Posterior cingulate gyrus (tissue), 11 donors: ENCODE results near the gene BRD4.

ENCODE experiments used
- DNase-seq, 10 donors: peaks; one replicate each; pipeline versions ENCODE4 v3.0.0 to v3.0.0-alpha.2; 2020 to 2021; ENCODE audit warnings: mixed read lengths in 3 of 10
- intact Hi-C: fragments of 100-400 bp; cut with DNase I; formaldehyde crosslinking; loops from one replicate; pipeline ENCODE4 v1.15.1; 2023

Gene BRD4

GRCh38 chr19:15318241-15318691, 14.1 kb downstream of the BRD4 start:
- DNase-seq, result no peak

GRCh38 chr19:15317392-15318071, 14.8 kb downstream of the BRD4 start:
- DNase-seq, result no peak
- intact Hi-C loops, result no loop called here

More at GRCh38 chr19:15318241-15318691, 14.1 kb downstream of the BRD4 start:
- intact Hi-C loops, result no loop called here

DNA sequence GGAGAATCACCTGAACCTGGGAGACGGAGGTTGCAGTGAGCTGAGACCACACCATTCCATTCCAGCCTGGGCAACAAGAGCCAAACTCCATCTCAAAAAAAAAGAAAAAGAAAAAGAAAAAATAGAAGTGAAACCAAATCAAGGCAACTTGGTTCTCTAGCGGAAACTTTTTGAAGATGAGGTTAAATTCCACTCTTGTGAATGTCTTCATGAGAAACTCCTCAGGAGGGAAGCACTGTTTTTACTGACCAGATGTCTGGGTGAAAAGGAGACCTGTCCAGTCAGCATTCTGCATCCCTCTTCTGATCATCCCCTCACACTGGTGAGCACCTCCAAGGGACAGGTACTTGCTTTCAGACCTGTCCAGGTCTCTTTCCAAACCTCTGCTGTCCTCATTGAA, 15.8 kb downstream of the BRD4 start:
- DNase-seq, result no peak
- intact Hi-C loops, result no loop called here

DNA sequence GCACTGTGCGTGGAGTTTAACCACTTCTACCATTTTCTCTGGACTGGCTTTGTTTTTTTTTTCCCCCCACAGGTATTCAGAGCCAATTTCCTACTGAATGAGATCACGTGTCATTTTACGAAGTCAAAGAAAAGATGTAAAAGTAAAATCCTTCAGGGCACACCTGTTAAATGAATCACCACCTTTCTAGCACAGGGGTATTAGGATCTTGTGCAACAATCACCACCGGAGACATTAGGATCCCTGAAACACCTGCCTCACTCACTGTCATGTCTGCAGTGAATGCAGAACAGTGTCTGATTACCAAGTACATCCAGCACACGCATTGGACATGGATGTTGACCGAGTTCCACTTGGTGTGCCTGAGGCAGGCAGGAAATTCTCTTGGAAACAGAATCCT, 17.2 kb downstream of the BRD4 start:
- intact Hi-C loops, result no loop called here
- DNase-seq, result no peak

DNA sequence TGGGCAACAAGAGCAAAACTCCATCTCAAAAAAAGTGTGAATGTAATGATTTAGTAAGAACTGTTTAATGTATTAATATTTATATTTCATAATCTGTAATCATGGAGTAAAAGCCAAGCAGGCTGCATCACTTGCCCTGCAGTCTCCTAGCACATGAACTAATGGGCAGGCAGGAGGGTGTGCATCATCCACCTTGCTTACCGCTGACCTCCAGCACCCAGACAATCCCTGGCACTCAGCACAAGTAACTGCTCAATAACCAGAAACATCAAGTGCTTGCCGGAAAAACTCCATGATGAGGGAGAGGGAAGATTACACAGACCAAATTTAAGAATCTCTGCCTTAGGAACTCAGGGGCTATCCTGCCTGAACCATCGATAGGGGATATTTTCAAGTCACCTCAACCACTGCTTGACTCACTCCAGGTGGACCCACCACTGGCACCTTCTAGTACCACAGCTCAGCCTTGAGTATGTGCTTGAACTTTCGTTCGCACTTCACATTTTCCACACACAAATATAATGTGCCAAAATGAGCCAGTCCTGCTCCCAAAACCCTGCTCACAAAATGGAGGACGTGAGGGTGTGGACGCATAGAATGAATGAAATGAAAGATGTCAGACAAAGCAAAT, 18.6 kb downstream of the BRD4 start:
- intact Hi-C loops, result no loop called here
- no peak for DNase-seq

GRCh38 chr19:15307169-15307568, 25.2 kb downstream of the BRD4 start:
- no peak for DNase-seq
- intact Hi-C loops, result no loop called here

GRCh38 chr19:15305582-15306334, 26.6 kb downstream of the BRD4 start:
- no peak for DNase-seq
- intact Hi-C loops, result no loop called here

GRCh38 chr19:15304140-15304705, 28.1 kb downstream of the BRD4 start:
- peak in 2 of 10 donors; percentile 28 to 74 for DNase-seq
- intact Hi-C loops, result no loop called here

GRCh38 chr19:15303105-15303780, 29.1 kb downstream of the BRD4 start:
- no peak for DNase-seq
- intact Hi-C loops, result no loop called here

DNA sequence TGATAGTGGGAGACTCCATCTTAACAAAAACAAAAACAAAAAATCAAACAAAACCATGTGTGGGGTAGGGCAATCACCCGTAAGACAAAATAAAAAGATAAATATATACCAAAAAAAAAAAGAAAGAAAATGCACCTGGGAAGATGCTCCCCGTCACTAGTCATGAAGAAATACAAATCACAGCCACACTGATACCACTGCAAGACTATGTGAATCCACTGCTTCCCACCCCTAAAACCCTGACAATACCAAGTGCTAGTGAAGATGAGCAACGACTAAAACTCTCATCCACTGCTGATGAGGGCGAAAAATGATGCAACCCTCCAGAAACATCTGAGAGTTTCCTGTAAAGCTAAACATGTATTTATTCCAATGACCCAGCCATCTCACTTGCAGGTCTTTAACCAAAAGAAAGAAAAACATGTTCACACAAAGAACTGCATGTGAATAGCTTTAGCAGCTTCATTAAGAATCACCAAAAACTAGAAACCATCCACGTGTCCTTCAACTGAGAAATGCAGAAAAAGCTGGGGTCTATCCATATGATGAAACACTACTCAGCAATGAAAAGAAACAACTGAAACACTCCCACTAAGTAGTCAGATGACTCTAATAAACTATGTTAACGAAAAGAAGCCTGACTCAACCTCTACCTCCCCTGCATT, 31.7 kb downstream of the BRD4 start:
- intact Hi-C loops, result no loop called here

DNA sequence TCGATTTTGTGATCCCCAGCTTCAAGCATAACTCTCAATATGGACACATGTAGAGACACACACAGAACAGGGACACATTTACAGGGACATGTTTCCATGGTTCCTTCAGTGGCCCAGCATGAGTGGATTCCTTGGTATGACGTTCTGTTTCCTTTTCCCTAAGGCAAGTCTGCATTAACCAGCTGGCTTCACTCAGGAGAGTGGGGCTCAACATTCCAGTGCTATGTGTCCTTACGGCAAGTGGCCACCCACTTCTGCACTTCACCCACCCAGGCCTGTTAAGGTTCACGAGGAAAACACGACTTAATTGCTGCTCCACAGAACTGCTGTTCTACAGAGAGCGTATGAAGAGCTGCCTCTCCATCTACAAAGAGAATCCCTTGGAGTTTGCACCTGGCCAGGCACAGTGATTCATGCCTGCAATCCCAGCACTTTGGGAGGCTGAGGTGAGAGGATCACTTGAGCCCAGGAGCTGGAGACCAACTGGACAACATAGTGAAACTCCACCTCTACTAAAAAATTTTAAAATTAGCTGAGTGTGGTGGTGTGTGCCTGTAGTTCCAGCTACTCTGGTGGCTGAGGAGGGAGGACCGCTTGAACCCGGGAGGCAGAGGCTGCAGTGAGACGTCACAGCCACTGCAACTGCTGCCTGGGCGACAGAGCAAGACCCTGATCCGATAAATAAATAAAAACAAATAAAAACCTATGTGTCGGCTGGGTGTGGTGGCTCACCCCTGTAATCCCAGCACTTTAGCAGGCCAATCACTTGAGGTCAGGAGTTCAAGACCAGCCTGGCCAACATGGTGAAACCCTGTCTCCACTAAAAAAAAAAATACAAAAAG, 32.5 kb downstream of the BRD4 start:
- intact Hi-C loops, result no loop called here
- no peak for DNase-seq

More for the DNA sequence above, 31.7 kb downstream of the BRD4 start:
- no peak for DNase-seq

GRCh38 chr19:15298847-15299567, 33.3 kb downstream of the BRD4 start:
- no peak for DNase-seq
- intact Hi-C loops, result no loop called here

DNA sequence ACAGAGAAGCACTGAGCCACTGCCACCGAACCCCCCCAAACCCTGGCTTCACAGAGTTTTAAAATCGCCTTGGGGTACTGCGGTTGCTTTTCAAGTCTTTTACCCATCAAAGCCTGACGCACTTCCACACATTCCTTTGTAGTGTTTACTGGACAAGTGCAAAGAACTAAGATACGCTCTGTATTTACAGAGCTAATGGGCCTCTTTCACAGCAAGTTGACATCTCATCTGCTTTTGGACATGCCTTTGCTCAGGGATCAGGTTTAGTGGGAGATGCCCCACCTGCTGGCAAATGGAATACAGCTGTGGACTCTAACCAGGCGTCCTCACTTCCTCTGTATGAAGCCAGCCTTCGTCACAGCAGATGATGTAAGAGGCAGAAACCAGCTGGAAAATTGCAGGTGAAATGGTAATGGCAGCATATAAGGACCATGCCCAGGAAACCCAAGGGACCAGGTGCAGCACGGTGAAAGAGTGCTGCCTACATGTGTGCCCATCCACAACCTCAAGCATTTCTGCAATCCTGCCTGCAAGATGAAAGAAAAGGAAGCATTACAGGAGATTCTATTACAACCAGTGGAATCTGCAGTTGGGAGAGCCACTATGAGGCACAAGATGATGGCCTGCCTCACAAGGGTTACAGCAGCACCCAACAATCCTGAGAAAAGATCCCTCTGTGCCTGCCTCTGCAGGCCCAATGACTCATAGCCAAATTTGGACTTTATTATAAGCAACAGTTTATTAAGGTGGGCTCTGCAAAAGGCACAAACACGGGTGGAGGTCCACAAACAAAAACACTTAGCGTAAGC, 34.7 kb downstream of the BRD4 start:
- no peak for DNase-seq
- intact Hi-C loops, result no loop called here

GRCh38 chr19:15296841-15297415, 35.4 kb downstream of the BRD4 start:
- intact Hi-C loops, result no loop called here
- no peak for DNase-seq

DNA sequence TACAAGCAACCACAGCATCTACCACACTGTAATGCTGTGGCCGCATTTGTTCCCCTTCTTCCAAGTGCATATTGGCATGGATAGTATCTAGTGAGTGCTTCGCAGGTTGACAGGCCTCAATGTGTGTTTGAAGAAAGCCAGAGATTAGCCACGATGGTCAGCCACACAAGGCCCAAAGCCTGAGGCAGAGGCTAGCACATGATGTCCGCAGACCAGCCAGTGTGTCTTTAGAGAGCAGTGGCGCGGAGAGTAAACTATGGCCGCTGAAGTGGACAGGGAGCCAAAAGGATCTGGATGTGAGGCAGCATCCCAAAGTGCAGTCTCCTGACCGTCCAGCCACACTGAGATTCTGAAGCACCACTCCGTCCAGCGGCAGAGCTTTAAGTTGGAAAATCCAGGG, 36.0 kb downstream of the BRD4 start:
- DNase-seq, result no peak
- intact Hi-C loops, result no loop called here

- peak in 1 of 10 donors; percentile 35 for DNase-seq
- intact Hi-C loops, result no loop called here
These were observed 37.8 kb downstream of the BRD4 start for GRCh38 chr19:15294561-15294990.

DNA sequence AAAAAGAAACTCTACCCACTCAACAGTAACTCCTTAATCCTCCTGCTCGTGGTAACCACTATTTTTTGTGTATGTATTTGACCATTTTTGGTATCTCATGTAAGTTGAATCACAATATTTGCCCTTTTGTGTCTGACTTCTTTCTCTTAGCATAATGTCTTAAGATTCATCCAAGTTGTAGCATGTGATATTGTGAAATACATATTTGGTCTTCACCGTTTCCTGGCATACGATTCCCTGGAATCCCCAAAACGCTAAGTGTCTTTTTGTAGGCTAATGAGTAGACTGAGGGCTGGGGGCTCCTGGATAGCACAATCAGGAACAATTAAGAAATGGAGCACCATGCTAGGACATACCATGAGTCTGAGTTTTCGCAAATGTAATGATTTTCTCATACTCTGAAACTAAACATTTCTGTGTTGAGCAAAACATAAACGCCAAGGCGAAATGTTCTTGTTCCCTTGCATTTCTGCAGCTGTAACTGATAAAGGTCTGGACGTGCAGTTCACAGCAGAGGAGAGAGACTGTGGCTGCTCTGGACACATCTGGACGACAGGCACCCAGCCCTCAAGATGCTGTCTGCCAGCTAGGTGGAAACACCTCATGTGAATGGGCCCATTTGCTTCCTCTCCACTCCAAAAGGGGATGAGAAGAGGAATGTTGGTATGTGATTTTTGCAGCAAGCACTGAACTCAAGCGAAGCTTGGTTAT, 38.4 kb downstream of the BRD4 start:
- no peak for DNase-seq
- intact Hi-C loops, result no loop called here
